NCI-H226 (cell line): ENCODE results near the gene GRID2.
"Not testable (repeated sequence)": the region's sequence is repeated elsewhere in the genome, so short reads cannot be mapped to it uniquely, and the experiment has no call there.

Experiments used
- DNase-seq: peaks from one replicate; pipeline ENCODE4 v3.0.0-alpha.2; 2015

The GRID2 gene

GRCh38 chr4:93221771-93222170 is 918.0 kb downstream of the GRID2 start:
- DNase-seq, result no peak

GRCh38 chr4:93228021-93228420 is 924.3 kb downstream of the GRID2 start:
- no peak for DNase-seq

GRCh38 chr4:93232883-93233282 is 929.1 kb downstream of the GRID2 start:
- no peak for DNase-seq

GRCh38 chr4:93237521-93237920 is 933.8 kb downstream of the GRID2 start:
- DNase-seq, result no peak

- no peak for DNase-seq
Measured at GRCh38 chr4:93243262-93243661, 939.5 kb downstream of the GRID2 start.

- no peak for DNase-seq
Measured at GRCh38 chr4:93261207-93261606, 957.4 kb downstream of the GRID2 start.

- no peak for DNase-seq
Measured at GRCh38 chr4:93263166-93263565, 959.4 kb downstream of the GRID2 start.

GRCh38 chr4:93267747-93268146 is 964.0 kb downstream of the GRID2 start:
- DNase-seq, result no peak

- no peak for DNase-seq
Measured at GRCh38 chr4:93285346-93285745, 981.6 kb downstream of the GRID2 start.

- no peak for DNase-seq
Measured at GRCh38 chr4:93289241-93289640, 985.5 kb downstream of the GRID2 start.

- no peak for DNase-seq
Measured at GRCh38 chr4:93289831-93290230, 986.1 kb downstream of the GRID2 start.

- no peak for DNase-seq
Measured at GRCh38 chr4:93299118-93299517, 995.4 kb downstream of the GRID2 start.

- DNase-seq, result not testable (repeated sequence)
Measured at GRCh38 chr4:93300780-93301555, 997.2 kb downstream of the GRID2 start.

GRCh38 chr4:93302310-93302709 is 998.5 kb downstream of the GRID2 start:
- no peak for DNase-seq

GRCh38 chr4:93303440-93303839 is 999.7 kb downstream of the GRID2 start:
- no peak for DNase-seq

GRCh38 chr4:93312299-93312698 is 1008.5 kb downstream of the GRID2 start:
- no peak for DNase-seq

- DNase-seq, result no peak
Measured at GRCh38 chr4:93313197-93313596, 1009.4 kb downstream of the GRID2 start.

- DNase-seq, result no peak
Measured at GRCh38 chr4:93317057-93317456, 1013.3 kb downstream of the GRID2 start.

GRCh38 chr4:93317561-93317960 is 1013.8 kb downstream of the GRID2 start:
- peak; percentile 36 for DNase-seq

GRCh38 chr4:93319041-93319440 is 1015.3 kb downstream of the GRID2 start:
- DNase-seq, result no peak

GRCh38 chr4:93320356-93320755 is 1016.6 kb downstream of the GRID2 start:
- DNase-seq, result peak; percentile 31

GRCh38 chr4:93327346-93327745 is 1023.6 kb downstream of the GRID2 start:
- DNase-seq, result no peak

- no peak for DNase-seq
Measured at GRCh38 chr4:93334003-93334402, 1030.2 kb downstream of the GRID2 start.

- DNase-seq, result no peak
Measured at GRCh38 chr4:93337196-93337595, 1033.4 kb downstream of the GRID2 start.

- no peak for DNase-seq
Measured at GRCh38 chr4:93342738-93343137, 1039.0 kb downstream of the GRID2 start.
